HEK293T (cell line): ENCODE data around the gene THRAP3.

Experiments used
- CTCF ChIA-PET: fragments of 350-600 bp; formaldehyde crosslinking; extraction: SDS; loops from one replicate; lab custom pipeline; 2021; ENCODE audit warnings: antibody characterized with exemption, inconsistent platforms; lab: Yijun Ruan, JAX
- POLR2A ChIA-PET: fragments of 350-600 bp; formaldehyde crosslinking; extraction: SDS; loops from one replicate; lab custom pipeline; 2020; ENCODE audit warnings: antibody characterized with exemption, inconsistent platforms; lab: Yijun Ruan, JAX
- DNase-seq: peaks from one replicate; pipeline ENCODE4 v3.0.0; 2012; ENCODE audit warnings: mixed read lengths; ENCODE audit errors: extremely low spot score
- ARNT ChIP-seq: fragments of 450-650 bp; IDR thresholded peaks from 2 replicates; pipeline ENCODE4 v1.6.1; 2017; ENCODE audit warnings: mild to moderate bottlenecking
- BHLHE40 ChIP-seq: fragments of 450-650 bp; IDR thresholded peaks from 2 replicates; pipeline ENCODE4 v1.6.1; 2016; ENCODE audit warnings: mild to moderate bottlenecking, moderate library complexity, borderline replicate concordance
- CTBP1 ChIP-seq: fragments of 450-650 bp; IDR thresholded peaks from 2 replicates; pipeline ENCODE4 v1.6.1; 2016; ENCODE audit warnings: borderline replicate concordance
- ELF4 ChIP-seq: fragments of 450-650 bp; IDR thresholded peaks from 2 replicates; pipeline ENCODE4 v1.6.1; 2017; ENCODE audit warnings: antibody characterized with exemption
- FOXA1 ChIP-seq: fragments of 450-650 bp; IDR thresholded peaks from 2 replicates; pipeline ENCODE4 v1.6.1; 2016; ENCODE audit warnings: mild to moderate bottlenecking
- FOXK2 ChIP-seq: fragments of 450-650 bp; IDR thresholded peaks from 2 replicates; pipeline ENCODE4 v1.6.1; 2016; ENCODE audit warnings: mild to moderate bottlenecking
- FOXM1 ChIP-seq: fragments of 450-650 bp; IDR thresholded peaks from 2 replicates; pipeline ENCODE4 v1.6.1; 2017; ENCODE audit warnings: mild to moderate bottlenecking, borderline replicate concordance
- HDGF ChIP-seq: fragments of 450-650 bp; IDR thresholded peaks from 2 replicates; pipeline ENCODE4 v1.6.1; 2017; ENCODE audit warnings: antibody characterized with exemption, borderline replicate concordance
- L3MBTL2 ChIP-seq: fragments of 450-650 bp; conservative IDR thresholded peaks from 2 replicates; pipeline ENCODE4 v1.6.1; 2016; ENCODE audit warnings: mild to moderate bottlenecking
- LEF1 ChIP-seq: fragments of 450-650 bp; IDR thresholded peaks from 2 replicates; pipeline ENCODE4 v1.6.1; 2017; ENCODE audit warnings: mild to moderate bottlenecking, borderline replicate concordance
- NFRKB ChIP-seq: fragments of 450-650 bp; IDR thresholded peaks from 2 replicates; pipeline ENCODE4 v1.6.1; 2016; ENCODE audit warnings: mild to moderate bottlenecking, moderate library complexity
- PKNOX1 ChIP-seq: fragments of 450-650 bp; IDR thresholded peaks from 2 replicates; pipeline ENCODE4 v1.6.1; 2016
- SP1 ChIP-seq: fragments of 450-650 bp; IDR thresholded peaks from 2 replicates; pipeline ENCODE4 v1.6.1; 2017
- SUZ12 ChIP-seq: fragments of 450-650 bp; IDR thresholded peaks from 2 replicates; pipeline ENCODE4 v1.6.1; 2016; ENCODE audit warnings: mild to moderate bottlenecking
- TARDBP ChIP-seq: fragments of 450-650 bp; IDR thresholded peaks from 2 replicates; pipeline ENCODE4 v1.6.1; 2016
- ZNF384 ChIP-seq: fragments of 450-650 bp; IDR thresholded peaks from 2 replicates; pipeline ENCODE4 v1.6.1; 2016

THRAP3 gene

DNA sequence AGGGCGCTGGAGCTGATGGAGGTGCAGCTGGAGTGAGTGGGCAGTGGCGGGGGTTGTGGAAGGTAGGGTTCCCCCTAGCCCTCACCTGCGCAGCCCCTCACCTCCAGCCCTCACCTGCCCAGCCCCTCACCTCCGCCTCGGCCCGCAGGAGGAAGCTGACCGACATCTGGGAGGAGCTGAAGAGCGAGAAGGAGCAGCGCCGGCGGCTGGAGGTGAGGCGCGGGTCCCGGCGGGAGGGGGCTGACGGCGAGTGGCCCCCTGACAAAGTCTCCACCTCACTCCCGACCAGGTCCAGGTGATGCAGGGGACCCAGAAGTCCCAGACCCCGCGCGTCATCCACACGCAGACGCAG lies 96.5 kb downstream of the THRAP3 start:
- POLR2A ChIA-PET, result no interaction called here
- CTCF ChIA-PET, result no interaction called here
- no peak for DNase-seq
- TF ChIP-seq FOXM1 (no peak), LEF1 (no peak), ZNF384 (no peak), BHLHE40 (no peak), FOXK2 (no peak), ARNT (no peak), L3MBTL2 (no peak), ELF4 (no peak), PKNOX1 (no peak), NFRKB (no peak), SUZ12 (no peak), HDGF (no peak), FOXA1 (no peak), TARDBP (no peak), SP1 (no peak), CTBP1 (no peak)

- DNase-seq, result no peak
- no peak for TF ChIP-seq NFRKB
- no peak for TF ChIP-seq LEF1
- TF ChIP-seq CTBP1, result no peak
- TF ChIP-seq FOXA1, result no peak
- TF ChIP-seq BHLHE40, result no peak
- TF ChIP-seq HDGF, result no peak
- no peak for TF ChIP-seq L3MBTL2
- TF ChIP-seq TARDBP, result no peak
- TF ChIP-seq ZNF384, result no peak
- no peak for TF ChIP-seq FOXM1
- no peak for TF ChIP-seq FOXK2
- no peak for TF ChIP-seq PKNOX1
- no peak for TF ChIP-seq SUZ12
- TF ChIP-seq SP1, result no peak
- TF ChIP-seq ELF4, result no peak
- TF ChIP-seq ARNT, result no peak
- CTCF ChIA-PET, result no interaction called here
These were observed 97.1 kb downstream of the THRAP3 start for GRCh38 chr1:36321119-36321951.

DNA sequence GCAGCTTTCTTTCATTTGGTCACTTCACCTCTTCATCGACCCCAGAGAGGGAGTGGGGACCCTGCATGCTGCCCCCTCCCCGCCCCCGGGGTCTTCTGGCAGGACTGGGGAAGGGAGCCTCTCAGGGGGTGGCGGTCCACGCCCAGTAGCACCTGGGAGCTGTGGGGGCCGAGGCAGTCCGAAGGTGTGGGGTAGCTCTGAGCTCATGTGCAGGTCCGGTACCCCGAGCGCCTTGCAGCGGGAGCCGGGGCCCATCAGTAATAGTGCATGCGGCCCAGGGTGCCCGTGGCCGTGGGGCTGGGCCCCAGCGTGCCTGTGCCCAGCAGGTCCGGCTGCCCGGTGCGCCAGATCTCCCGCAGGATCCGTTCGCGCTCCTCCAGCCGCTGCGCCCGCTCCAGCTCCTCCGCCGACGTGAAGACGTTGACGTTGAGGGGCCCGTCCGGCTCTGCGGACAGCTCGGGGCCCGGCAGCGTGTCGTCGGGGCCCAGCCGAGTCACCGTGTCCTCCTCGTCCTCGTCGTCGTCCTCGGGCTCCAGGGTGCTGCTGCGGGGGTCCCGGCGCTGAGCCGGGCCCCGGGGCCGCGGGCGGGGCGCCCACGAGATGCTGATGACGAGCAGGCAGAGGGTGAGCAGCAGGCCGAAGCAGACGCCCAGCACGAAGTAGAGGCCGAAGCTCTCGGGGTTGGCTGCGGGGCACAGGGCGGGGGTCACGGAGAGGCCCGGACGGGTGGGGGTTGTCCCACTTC lies 98.0 kb downstream of the THRAP3 start:
- ChIA-PET CTCF (no interaction called here), POLR2A (interaction anchor here (0.8 kb wide), 1 partner anchor 64 kb away, joined by 4 read pairs; no protein-coding TSS in a partner anchor)

More at GRCh38 chr1:36321119-36321951, 97.1 kb downstream of the THRAP3 start:
- POLR2A ChIA-PET, result interaction anchor here (0.8 kb wide), 1 partner anchor 65 kb away, joined by 4 read pairs; no protein-coding TSS in a partner anchor

DNA sequence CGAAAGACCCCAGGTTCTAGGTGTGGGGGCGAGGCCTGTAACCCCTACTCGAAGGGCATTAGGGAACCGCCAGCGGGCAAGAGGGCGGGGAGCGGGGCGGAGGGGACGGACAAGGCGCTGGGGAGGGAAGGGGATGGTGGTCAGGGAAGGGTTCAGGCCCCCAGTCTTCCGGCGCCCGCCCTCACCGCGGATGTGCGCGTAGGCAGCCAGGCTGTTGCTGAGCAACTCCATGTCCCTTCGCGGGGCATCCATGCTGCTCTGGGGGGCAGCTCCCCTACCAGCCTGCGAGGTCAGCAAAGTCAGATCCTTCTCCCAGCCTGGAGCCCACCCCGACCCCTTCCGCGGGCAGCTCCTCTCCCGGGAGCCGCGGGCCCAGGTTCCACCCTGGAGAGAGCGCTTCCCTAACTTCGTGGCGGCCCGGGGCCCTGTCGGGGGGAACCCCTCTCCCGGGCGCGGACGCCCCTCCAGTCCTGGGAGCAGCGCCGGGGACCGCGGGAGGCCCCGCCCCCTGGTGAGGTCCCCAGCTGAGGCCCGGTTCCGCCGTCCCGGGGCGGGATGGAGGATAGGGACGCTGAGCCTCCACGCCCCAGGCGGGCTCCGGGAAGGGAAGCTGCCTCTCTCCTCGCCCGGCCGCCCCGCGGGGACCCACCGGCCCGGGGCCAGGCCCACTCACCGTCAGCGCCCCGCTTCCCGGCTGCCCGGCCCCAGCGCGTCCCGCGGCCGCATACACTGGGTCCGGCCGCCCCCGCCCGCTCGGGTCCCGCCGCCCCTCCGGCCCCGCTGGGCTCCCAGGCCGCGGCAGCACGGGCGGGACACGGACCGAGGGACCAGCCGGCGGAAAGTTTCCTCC lies 98.8 kb downstream of the THRAP3 start:
- no peak for DNase-seq
- TF ChIP-seq LEF1, result no peak
- TF ChIP-seq TARDBP, result no peak
- no peak for TF ChIP-seq SP1
- TF ChIP-seq L3MBTL2, result no peak
- no peak for TF ChIP-seq FOXK2
- TF ChIP-seq BHLHE40, result no peak
- TF ChIP-seq ZNF384, result no peak
- TF ChIP-seq PKNOX1, result no peak
- CTCF ChIA-PET, result interaction anchor here (1.8 kb wide), 1 partner anchor 46 kb away, joined by 9 read pairs; no protein-coding TSS in a partner anchor
- POLR2A ChIA-PET, result interaction anchor here (0.9 to 1.5 kb wide), 4 partner anchors 10 to 173 kb away, joined by 3 to 8 read pairs (median 5); partner anchors contain the start of genes THRAP3 and TRAPPC3

More for the DNA sequence above, 98.0 kb downstream of the THRAP3 start:
- TF ChIP-seq ELF4 (no peak), NFRKB (no peak), ZNF384 (no peak), L3MBTL2 (no peak), FOXA1 (no peak), LEF1 (no peak), HDGF (no peak), ARNT (no peak), SUZ12 (no peak), FOXM1 (no peak)
- DNase-seq, result no peak

DNA sequence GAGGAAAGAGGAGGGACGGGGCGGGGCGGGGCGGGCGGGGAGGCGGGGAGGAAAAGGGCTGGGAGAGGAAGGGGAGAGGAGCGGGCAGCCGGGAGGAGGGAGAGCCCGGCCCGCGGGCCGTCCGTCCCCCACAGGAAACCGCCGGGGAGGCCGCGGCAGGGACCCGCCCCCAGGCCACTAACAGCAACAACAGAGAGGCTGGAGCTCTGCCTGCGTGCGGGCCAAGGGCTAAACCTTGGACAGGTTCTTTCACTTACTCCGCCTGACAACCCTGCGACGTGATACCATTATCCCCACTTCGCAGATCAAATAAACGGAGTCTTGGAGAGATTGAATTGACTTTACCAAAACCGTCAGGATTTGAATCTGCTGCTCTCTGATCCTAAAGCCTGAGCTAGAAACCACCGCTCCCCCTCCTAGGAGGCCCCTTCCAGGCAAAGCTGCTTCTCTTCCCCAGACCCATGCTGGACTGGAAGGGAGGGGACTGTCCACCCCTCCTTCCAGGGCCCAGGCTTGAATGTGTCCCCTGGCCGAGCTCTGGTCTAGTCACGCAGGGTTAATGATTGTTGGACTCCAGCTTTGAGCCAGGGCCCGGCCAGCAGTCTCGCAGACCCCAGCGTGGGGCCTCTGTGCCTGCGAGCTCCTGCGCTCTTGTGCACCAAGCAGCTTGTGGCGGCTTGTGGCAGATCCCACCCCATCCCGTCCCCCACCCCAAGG lies 99.6 kb downstream of the THRAP3 start, which contains the start of gene EVA1B:
EVA1B (minus strand) TSS at position 10 of the 717 bp plus-strand sequence. CDS start 608 bp downstream, outside the sequence.
- ChIA-PET POLR2A (interaction anchor here (0.9 to 1.5 kb wide), 4 partner anchors 9 to 174 kb away, joined by 3 to 8 read pairs (median 5); partner anchors contain the start of genes THRAP3 and TRAPPC3), CTCF (interaction anchor here (1.8 kb wide), 1 partner anchor 45 kb away, joined by 9 read pairs; no protein-coding TSS in a partner anchor)
- DNase-seq, result peak; percentile 70
- TF ChIP-seq HDGF (no peak), CTBP1 (no peak), SUZ12 (no peak), BHLHE40 (no peak), PKNOX1 (no peak), FOXK2 (no peak), NFRKB (no peak), ELF4 (no peak), ZNF384 (no peak), L3MBTL2 (no peak), FOXA1 (no peak), TARDBP (no peak), ARNT (no peak), LEF1 (no peak), FOXM1 (no peak), SP1 (no peak)
